IPS DF 19.7 (cell line): ENCODE results near the gene HIP1R.

ENCODE experiments used
- DNase-seq: peaks from one replicate; pipeline ENCODE4 v3.0.0-alpha.2; 2013; ENCODE audit warnings: low read depth, low spot score

HIP1R gene

GRCh38 chr12:122847921-122848421 lies 12.7 kb downstream of the HIP1R start:
- DNase-seq = no peak

GRCh38 chr12:122848471-122849351 lies 13.5 kb downstream of the HIP1R start:
- no peak for DNase-seq

DNA sequence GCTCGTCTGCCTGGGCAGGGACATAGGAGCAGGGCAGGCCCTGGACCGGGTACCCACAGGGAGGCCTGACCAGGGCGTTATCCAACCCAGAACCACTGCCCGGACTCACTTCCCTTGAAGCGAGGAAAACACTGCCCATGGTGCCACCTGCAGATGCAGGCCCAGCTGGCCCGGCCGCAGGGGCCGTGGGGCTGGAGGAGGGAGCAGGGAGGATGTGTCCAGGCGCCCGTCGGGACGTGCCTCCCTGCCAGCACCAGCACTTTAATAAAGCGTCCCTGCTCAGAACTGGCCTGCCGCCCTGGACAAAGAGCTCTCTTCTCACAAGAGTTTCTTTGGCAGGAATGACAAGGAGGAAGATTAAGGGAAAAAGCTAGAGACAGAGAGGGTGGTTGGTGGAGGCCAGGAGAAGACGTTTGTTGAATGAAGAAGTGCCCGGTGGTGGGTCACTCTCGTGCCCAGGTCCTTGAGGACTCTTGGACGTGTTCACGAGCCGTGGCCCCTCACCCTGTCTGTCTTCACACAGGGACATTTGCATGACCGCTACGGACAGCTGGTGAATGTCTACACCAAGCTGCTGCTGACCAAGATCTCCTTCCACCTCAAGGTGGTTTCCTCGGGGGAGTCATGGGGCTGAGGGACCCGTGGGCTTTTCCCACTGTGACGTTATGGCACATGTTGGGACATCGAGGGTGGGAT lies 14.2 kb downstream of the HIP1R start:
- DNase-seq = no peak

DNA sequence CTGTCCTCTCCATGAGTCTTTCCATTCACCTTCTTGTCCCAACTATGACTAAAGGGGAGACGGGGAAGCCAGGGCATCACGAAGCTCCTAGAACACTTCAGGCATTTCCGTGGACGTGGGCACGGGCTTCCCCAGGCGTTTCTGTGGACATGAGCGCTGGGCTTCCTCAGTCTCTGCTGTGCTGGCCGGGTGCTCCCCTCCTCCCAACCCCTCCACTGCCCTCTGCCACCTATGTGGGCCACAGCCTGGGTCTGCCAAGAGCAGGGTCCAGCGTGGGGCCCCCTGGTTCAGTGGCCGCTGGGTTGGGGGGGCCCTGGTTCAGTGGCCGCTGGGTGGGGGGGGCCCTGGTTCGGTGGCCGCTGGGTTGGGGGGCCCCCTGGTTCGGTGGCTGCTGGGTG lies 14.8 kb downstream of the HIP1R start:
- DNase-seq = no peak

- no peak for DNase-seq
These were observed 15.6 kb downstream of the HIP1R start for GRCh38 chr12:122850695-122851350.

DNA sequence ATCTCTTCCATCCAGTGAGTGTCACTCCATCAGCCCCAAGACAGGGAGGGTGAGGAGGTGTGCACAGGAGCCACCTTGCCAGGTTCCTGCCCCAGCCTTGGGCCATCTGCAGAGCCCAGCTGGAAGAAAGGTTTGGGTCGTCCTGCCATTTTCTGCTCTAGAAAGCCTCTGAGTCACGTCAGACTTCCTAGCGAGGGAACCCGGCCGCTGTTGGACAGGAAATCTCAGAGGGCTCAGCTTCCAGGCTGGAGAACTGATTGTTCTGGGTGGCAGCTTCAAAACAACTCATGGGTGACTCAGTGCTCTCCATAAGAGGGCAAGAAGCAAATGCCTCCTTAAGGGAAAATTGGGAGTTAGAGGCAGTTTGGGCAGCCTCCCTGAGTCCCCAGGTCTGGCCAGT lies 16.6 kb downstream of the HIP1R start:
- DNase-seq = no peak

- no peak for DNase-seq
These were observed 17.3 kb downstream of the HIP1R start for GRCh38 chr12:122852336-122853275.

DNA sequence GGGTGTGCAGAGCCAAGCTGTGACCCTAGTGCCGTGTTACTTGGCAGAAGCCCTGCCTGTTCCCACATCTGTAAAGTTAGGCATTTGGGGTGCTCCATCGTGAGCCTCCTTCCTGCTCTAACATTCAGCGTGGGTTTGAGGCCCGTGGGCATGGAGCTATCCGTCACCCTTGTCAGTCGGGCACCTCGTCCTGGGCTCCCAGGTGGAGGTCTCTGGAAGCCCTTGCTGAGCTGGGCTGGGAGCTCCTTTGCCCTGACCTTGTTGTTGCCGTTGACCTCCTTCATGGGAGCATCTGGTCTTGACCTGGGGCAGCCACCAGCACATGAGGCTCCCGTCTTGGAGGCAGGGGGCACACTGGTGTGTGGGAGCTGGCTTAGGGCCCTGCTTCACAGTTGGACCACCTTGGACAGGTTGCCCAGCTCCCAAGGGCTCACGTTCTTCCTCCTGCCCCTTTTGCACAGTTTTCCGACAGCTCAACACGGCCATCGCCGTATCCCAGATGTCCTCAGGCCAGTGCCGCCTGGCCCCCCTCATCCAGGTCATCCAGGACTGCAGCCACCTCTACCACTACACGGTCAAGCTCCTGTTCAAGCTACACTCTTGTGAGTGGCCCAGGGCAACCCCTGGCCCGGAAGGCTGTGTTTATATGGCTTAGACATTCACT lies 18.5 kb downstream of the HIP1R start:
- no peak for DNase-seq

DNA sequence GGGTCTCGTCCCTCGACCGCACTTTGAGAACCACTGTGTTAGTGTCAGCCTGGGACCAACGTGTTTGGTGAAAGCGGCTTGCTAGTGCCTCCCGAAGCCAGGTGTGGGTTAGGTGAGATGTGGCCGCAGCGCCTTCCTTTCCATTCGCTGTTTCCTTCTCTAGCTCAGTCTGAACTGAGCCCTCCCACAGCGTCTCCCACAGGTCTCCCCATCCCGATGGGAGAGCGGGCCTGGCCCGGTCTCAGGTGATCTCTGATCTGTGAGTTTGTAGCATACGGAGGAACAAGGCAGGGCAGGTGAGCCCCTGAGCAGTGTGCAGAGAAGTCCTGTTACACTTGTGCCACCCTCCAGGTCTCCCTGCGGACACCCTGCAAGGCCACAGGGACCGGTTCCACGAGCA lies 19.3 kb downstream of the HIP1R start:
- no peak for DNase-seq

- no peak for DNase-seq
These were observed 20.0 kb downstream of the HIP1R start for GRCh38 chr12:122855071-122855829.

- no peak for DNase-seq
These were observed 20.9 kb downstream of the HIP1R start for GRCh38 chr12:122855928-122856831.

- DNase-seq = no peak
These were observed 21.9 kb downstream of the HIP1R start for GRCh38 chr12:122856999-122857671.

- no peak for DNase-seq
These were observed 22.9 kb downstream of the HIP1R start for GRCh38 chr12:122858171-122858570.

GRCh38 chr12:122858591-122859302 lies 23.5 kb downstream of the HIP1R start:
- no peak for DNase-seq

DNA sequence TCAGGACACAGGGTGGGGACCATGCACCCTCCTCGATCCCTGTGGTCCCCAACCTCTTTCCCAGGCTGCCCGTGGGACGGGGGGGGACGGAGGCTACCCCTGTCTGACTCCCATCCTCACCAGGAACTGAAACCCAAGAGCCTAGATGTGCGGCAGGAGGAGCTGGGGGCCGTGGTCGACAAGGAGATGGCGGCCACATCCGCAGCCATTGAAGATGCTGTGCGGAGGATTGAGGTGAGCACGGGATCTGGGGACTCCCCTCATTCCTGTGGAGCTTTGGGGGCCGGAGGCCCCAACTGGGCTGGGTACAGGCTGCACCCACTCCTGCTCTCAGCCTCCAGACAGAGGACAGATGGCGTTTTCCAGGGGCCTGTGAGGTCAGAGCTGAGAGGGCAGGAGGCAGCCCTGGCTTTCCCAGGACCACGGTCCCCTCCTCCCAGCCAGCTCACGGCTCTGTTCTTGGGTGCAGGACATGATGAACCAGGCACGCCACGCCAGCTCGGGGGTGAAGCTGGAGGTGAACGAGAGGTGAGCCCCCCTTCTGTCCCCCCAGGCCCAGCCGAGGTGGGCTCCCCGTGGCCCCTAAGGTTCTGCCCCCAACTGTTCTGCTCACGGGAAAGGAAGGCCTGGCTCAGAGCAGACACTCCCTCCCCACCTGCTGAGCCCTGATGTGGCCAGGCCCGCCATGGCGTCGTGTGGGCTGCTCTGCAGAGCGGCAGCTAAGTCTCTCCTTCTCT lies 24.2 kb downstream of the HIP1R start:
- no peak for DNase-seq

GRCh38 chr12:122860040-122860853 lies 25.0 kb downstream of the HIP1R start:
- no peak for DNase-seq
